Stimulated activated naive B cell treated with anti-CD40 and anti-IgM and Interleukin-4, amounts not matched to agents 10 μg/mL and 1 μg/mL and 100 μg/mL, for 72 hours (primary cell): ENCODE measurements around the gene DNAJC21.
A peak's percentile ranks its signal among the peaks of the same experiment; 100 is the strongest.
"Not testable (repeated sequence)": the region's sequence is repeated elsewhere in the genome, so short reads cannot be mapped to it uniquely, and the experiment has no call there.

Experiments used
- ATAC-seq, 2 donors: fragments of 150-1000 bp; cut with Tn5 transposase; replicated peaks; 2 replicates each; pipeline ENCODE4 v1.10.0; 2021; ENCODE audit warnings: moderate library complexity in 1 of 2
- DNase-seq: peaks from one replicate; pipeline ENCODE4 v3.0.0; 2021
- H3K27ac Mint-ChIP-seq: one replicate; pipeline ENCODE4 v1.8.0; 2022; ENCODE audit warnings: mild to moderate bottlenecking, mixed read lengths
- H3K27me3 Mint-ChIP-seq, 2 donors: one replicate each; pipeline ENCODE4 v1.8.0; 2022; ENCODE audit warnings: mixed read lengths in 2 of 2
- H3K36me3 Mint-ChIP-seq, 2 donors: one replicate each; pipeline ENCODE4 v1.8.0; 2022; ENCODE audit warnings: mixed read lengths in 2 of 2, mild to moderate bottlenecking in 1 of 2
- H3K4me1 Mint-ChIP-seq, 2 donors: one replicate each; pipeline ENCODE4 v1.8.0; 2022; ENCODE audit warnings: mixed read lengths in 2 of 2, mild to moderate bottlenecking in 1 of 2
- H3K4me3 Mint-ChIP-seq, 2 donors: one replicate each; pipeline ENCODE4 v1.8.0; 2022; ENCODE audit warnings: mild to moderate bottlenecking in 2 of 2, mixed read lengths in 2 of 2, moderate library complexity in 1 of 2
- H3K9me3 Mint-ChIP-seq, 2 donors: one replicate each; pipeline ENCODE4 v1.8.0; 2022; ENCODE audit warnings: mixed read lengths in 2 of 2, mild to moderate bottlenecking in 1 of 2

DNAJC21 gene

GRCh38 chr5:34930462-34930844 lies 1.1 kb downstream of the DNAJC21 start:
- H3K36me3 Mint-ChIP-seq, result peaks cover 14% of the 10 kb centered on the region in 2 donors
- DNase-seq (no peak), ATAC-seq (no peak)
- peak overlapping the region; percentile 98 to 99 for H3K4me3 Mint-ChIP-seq
- H3K4me1 Mint-ChIP-seq, result peaks cover 20 to 27% of the 10 kb centered on the region in 2 donors
- no peaks in the 10 kb centered on the region for H3K9me3 Mint-ChIP-seq
- H3K27me3 Mint-ChIP-seq, result no peaks in the 10 kb centered on the region
- peak overlapping the region; percentile 98 for H3K27ac Mint-ChIP-seq

GRCh38 chr5:34930870-34931269 lies 1.5 kb downstream of the DNAJC21 start:
- no peak for ATAC-seq
- Mint-ChIP-seq H3K27me3 (no peaks in the 10 kb centered on the region), H3K4me1 (peaks cover 20 to 27% of the 10 kb centered on the region in 2 donors), H3K4me3 (peak overlapping the region; percentile 98 to 99), H3K36me3 (peaks cover 13 to 14% of the 10 kb centered on the region in 2 donors), H3K27ac (no peak overlapping the region), H3K9me3 (no peaks in the 10 kb centered on the region)
- no peak for DNase-seq

GRCh38 chr5:34932947-34933346 lies 3.6 kb downstream of the DNAJC21 start:
- H3K27me3 Mint-ChIP-seq, result no peaks in the 10 kb centered on the region
- peaks cover 14 to 22% of the 10 kb centered on the region in 2 donors for H3K36me3 Mint-ChIP-seq
- peaks cover 20 to 27% of the 10 kb centered on the region in 2 donors for H3K4me1 Mint-ChIP-seq
- no peak overlapping the region for H3K27ac Mint-ChIP-seq
- H3K9me3 Mint-ChIP-seq, result no peaks in the 10 kb centered on the region
- H3K4me3 Mint-ChIP-seq, result no peak overlapping the region
- ATAC-seq (no peak), DNase-seq (no peak)

GRCh38 chr5:34941936-34942335 lies 12.6 kb downstream of the DNAJC21 start:
- Mint-ChIP-seq H3K27me3 (no peaks in the 10 kb centered on the region), H3K4me3 (no peak overlapping the region), H3K36me3 (peaks cover 32 to 44% of the 10 kb centered on the region in 2 donors), H3K9me3 (no peaks in the 10 kb centered on the region), H3K4me1 (no peaks in the 10 kb centered on the region), H3K27ac (no peak overlapping the region)
- DNase-seq, result no peak
- ATAC-seq, result no peak

GRCh38 chr5:34944044-34944443 lies 14.7 kb downstream of the DNAJC21 start:
- Mint-ChIP-seq H3K36me3 (peaks cover 32 to 52% of the 10 kb centered on the region in 2 donors), H3K9me3 (no peaks in the 10 kb centered on the region), H3K4me1 (no peaks in the 10 kb centered on the region), H3K4me3 (no peak overlapping the region), H3K27me3 (no peaks in the 10 kb centered on the region), H3K27ac (no peak overlapping the region)
- no peak for DNase-seq
- ATAC-seq, result no peak

- H3K27ac Mint-ChIP-seq, result no peak overlapping the region
- H3K27me3 Mint-ChIP-seq, result no peaks in the 10 kb centered on the region
- no peak overlapping the region for H3K4me3 Mint-ChIP-seq
- no peaks in the 10 kb centered on the region for H3K4me1 Mint-ChIP-seq
- peaks cover 34 to 55% of the 10 kb centered on the region in 2 donors for H3K36me3 Mint-ChIP-seq
- no peak for DNase-seq
- H3K9me3 Mint-ChIP-seq, result no peaks in the 10 kb centered on the region
- ATAC-seq, result no peak
Observed at GRCh38 chr5:34944460-34945047, 15.2 kb downstream of the DNAJC21 start.

- ATAC-seq (no peak), DNase-seq (no peak)
- Mint-ChIP-seq H3K4me3 (no peak overlapping the region), H3K9me3 (no peaks in the 10 kb centered on the region), H3K36me3 (peaks cover 17 to 18% of the 10 kb centered on the region in 2 donors), H3K4me1 (peaks cover 12 to 18% of the 10 kb centered on the region in 2 donors), H3K27ac (no peak overlapping the region), H3K27me3 (no peaks in the 10 kb centered on the region)
Observed at GRCh38 chr5:34957321-34957720, 28.0 kb downstream of the DNAJC21 start.

- DNase-seq (no peak), ATAC-seq (no peak)
- Mint-ChIP-seq H3K27ac (no peak overlapping the region), H3K4me1 (peaks cover 12 to 19% of the 10 kb centered on the region in 2 donors), H3K27me3 (no peaks in the 10 kb centered on the region), H3K9me3 (no peaks in the 10 kb centered on the region), H3K4me3 (no peak overlapping the region), H3K36me3 (peaks cover 15 to 16% of the 10 kb centered on the region in 2 donors)
Observed at GRCh38 chr5:34957857-34958690, 28.7 kb downstream of the DNAJC21 start.

- Mint-ChIP-seq H3K27ac (peak overlapping the region; percentile 67), H3K9me3 (no peaks in the 10 kb centered on the region), H3K36me3 (peaks cover 18 to 20% of the 10 kb centered on the region in 2 donors), H3K27me3 (no peaks in the 10 kb centered on the region), H3K4me1 (peaks cover 12 to 24% of the 10 kb centered on the region in 2 donors), H3K4me3 (peak overlapping the region in 1 of 2 donors; percentile 37)
- ATAC-seq, result peak; percentile 97 to 98
- DNase-seq, result peak; percentile 22
Observed at GRCh38 chr5:34959323-34959722, 30.0 kb downstream of the DNAJC21 start.

GRCh38 chr5:34967540-34967939 lies 38.2 kb downstream of the DNAJC21 start:
- Mint-ChIP-seq H3K4me1 (peaks cover 0 to 10% of the 10 kb centered on the region in 2 donors), H3K4me3 (no peak overlapping the region), H3K9me3 (peaks cover 12 to 13% of the 10 kb centered on the region in 2 donors), H3K27me3 (no peaks in the 10 kb centered on the region), H3K27ac (no peak overlapping the region), H3K36me3 (peaks cover 39 to 62% of the 10 kb centered on the region in 2 donors)
- DNase-seq (no peak), ATAC-seq (no peak)

GRCh38 chr5:34968258-34968657 lies 38.9 kb downstream of the DNAJC21 start:
- DNase-seq, result no peak
- H3K4me1 Mint-ChIP-seq, result peaks cover 0 to 7% of the 10 kb centered on the region in 2 donors
- peaks cover 12 to 13% of the 10 kb centered on the region in 2 donors for H3K9me3 Mint-ChIP-seq
- peaks cover 39 to 63% of the 10 kb centered on the region in 2 donors for H3K36me3 Mint-ChIP-seq
- no peak overlapping the region for H3K4me3 Mint-ChIP-seq
- no peaks in the 10 kb centered on the region for H3K27me3 Mint-ChIP-seq
- no peak overlapping the region for H3K27ac Mint-ChIP-seq
- ATAC-seq, result no peak

- DNase-seq (no peak), ATAC-seq (no peak)
- H3K27me3 Mint-ChIP-seq, result no peaks in the 10 kb centered on the region
- H3K9me3 Mint-ChIP-seq, result peaks cover 10 to 12% of the 10 kb centered on the region in 2 donors
- peaks cover 34 to 54% of the 10 kb centered on the region in 2 donors for H3K36me3 Mint-ChIP-seq
- no peak overlapping the region for H3K27ac Mint-ChIP-seq
- no peak overlapping the region for H3K4me3 Mint-ChIP-seq
- peaks cover 0 to 4% of the 10 kb centered on the region in 2 donors for H3K4me1 Mint-ChIP-seq
Observed at GRCh38 chr5:34970552-34970951, 41.2 kb downstream of the DNAJC21 start.

GRCh38 chr5:34971655-34972054 lies 42.3 kb downstream of the DNAJC21 start:
- peaks cover 23 to 51% of the 10 kb centered on the region in 2 donors for H3K36me3 Mint-ChIP-seq
- H3K4me3 Mint-ChIP-seq, H3K9me3 Mint-ChIP-seq, DNase-seq, H3K4me1 Mint-ChIP-seq, ATAC-seq, H3K27ac Mint-ChIP-seq, H3K27me3 Mint-ChIP-seq: not testable (repeated sequence)

GRCh38 chr5:34976347-34976746 lies 47.0 kb downstream of the DNAJC21 start:
- peaks cover 6 to 26% of the 10 kb centered on the region in 2 donors for H3K36me3 Mint-ChIP-seq
- DNase-seq (no peak), ATAC-seq (no peak)
- peaks cover 1 to 2% of the 10 kb centered on the region in 2 donors for H3K9me3 Mint-ChIP-seq
- H3K4me1 Mint-ChIP-seq, result peaks cover 8 to 12% of the 10 kb centered on the region in 2 donors
- no peak overlapping the region for H3K4me3 Mint-ChIP-seq
- no peak overlapping the region for H3K27ac Mint-ChIP-seq
- no peaks in the 10 kb centered on the region for H3K27me3 Mint-ChIP-seq
